ENCODE results near the gene SFXN5. TPM values are rescaled to one million over a fixed set of nuclear protein-coding genes. Genes with fewer than 3 reads are reported as not detected.

The SFXN5 gene
- total RNA-seq, 1 experiment from 2014 or later: 5.1 TPM

GRCh38 chr2:72923833-72924352, 147.6 kb downstream of the SFXN5 start:
- H3K27ac ChIP-seq (ENCODE audit: low read length): no peak overlapping the region
- no peaks in the 10 kb centered on the region for H3K9me2 ChIP-seq (replicated peaks; ENCODE audit: insufficient read depth, low read length)
- H3K4me2 ChIP-seq (ENCODE audit: low read depth, low read length, poor library complexity, severe bottlenecking): no peak overlapping the region
- H3K9ac ChIP-seq (ENCODE audit: low read length): no peak overlapping the region
- DNase-seq: no peak
- no peaks in the 10 kb centered on the region for H4K20me1 ChIP-seq (ENCODE audit: insufficient read depth, low read depth, low read length)
- H2AFZ ChIP-seq (ENCODE audit: low read length): no peak overlapping the region
- no peaks in the 10 kb centered on the region for H3K36me3 ChIP-seq (ENCODE audit: insufficient read depth, low read length)
- no peaks in the 10 kb centered on the region for H3K4me1 ChIP-seq (ENCODE audit: low read length)
- H3K79me2 ChIP-seq (ENCODE audit: low read length): no peaks in the 10 kb centered on the region
- H3K4me3 ChIP-seq (ENCODE audit: low read length): no peak overlapping the region
- no peaks in the 10 kb centered on the region for H3K27me3 ChIP-seq (ENCODE audit: low read length)
- no peaks in the 10 kb centered on the region for H3K9me3 ChIP-seq (ENCODE audit: low read length)

GRCh38 chr2:72921853-72922252, 149.7 kb downstream of the SFXN5 start:
- no peak for DNase-seq
- Histone ChIP-seq H4K20me1 (ENCODE audit: insufficient read depth, low read depth, low read length) (no peaks in the 10 kb centered on the region), H2AFZ (ENCODE audit: low read length) (no peak overlapping the region), H3K4me1 (ENCODE audit: low read length) (no peaks in the 10 kb centered on the region), H3K9me2 (replicated peaks; ENCODE audit: insufficient read depth, low read length) (no peaks in the 10 kb centered on the region), H3K9ac (ENCODE audit: low read length) (no peak overlapping the region), H3K27me3 (ENCODE audit: low read length) (no peaks in the 10 kb centered on the region), H3K9me3 (ENCODE audit: low read length) (no peaks in the 10 kb centered on the region), H3K4me3 (ENCODE audit: low read length) (no peak overlapping the region), H3K79me2 (ENCODE audit: low read length) (no peaks in the 10 kb centered on the region), H3K27ac (ENCODE audit: low read length) (no peak overlapping the region), H3K4me2 (ENCODE audit: low read depth, low read length, poor library complexity, severe bottlenecking) (no peak overlapping the region), H3K36me3 (ENCODE audit: insufficient read depth, low read length) (no peaks in the 10 kb centered on the region)

GRCh38 chr2:72921088-72921851, 150.2 kb downstream of the SFXN5 start:
- Histone ChIP-seq H3K27me3 (ENCODE audit: low read length) (no peaks in the 10 kb centered on the region), H4K20me1 (ENCODE audit: insufficient read depth, low read depth, low read length) (no peaks in the 10 kb centered on the region), H3K4me2 (ENCODE audit: low read depth, low read length, poor library complexity, severe bottlenecking) (no peak overlapping the region), H2AFZ (ENCODE audit: low read length) (no peak overlapping the region), H3K27ac (ENCODE audit: low read length) (no peak overlapping the region), H3K9ac (ENCODE audit: low read length) (no peak overlapping the region), H3K4me3 (ENCODE audit: low read length) (no peak overlapping the region), H3K9me3 (ENCODE audit: low read length) (no peaks in the 10 kb centered on the region), H3K9me2 (replicated peaks; ENCODE audit: insufficient read depth, low read length) (no peaks in the 10 kb centered on the region), H3K79me2 (ENCODE audit: low read length) (no peaks in the 10 kb centered on the region), H3K36me3 (ENCODE audit: insufficient read depth, low read length) (no peaks in the 10 kb centered on the region), H3K4me1 (ENCODE audit: low read length) (no peaks in the 10 kb centered on the region)
- DNase-seq: no peak

- Histone ChIP-seq H3K4me3 (ENCODE audit: low read length) (no peak overlapping the region), H2AFZ (ENCODE audit: low read length) (no peak overlapping the region), H3K9me3 (ENCODE audit: low read length) (no peaks in the 10 kb centered on the region), H3K4me1 (ENCODE audit: low read length) (no peaks in the 10 kb centered on the region), H3K27ac (ENCODE audit: low read length) (no peak overlapping the region), H4K20me1 (ENCODE audit: insufficient read depth, low read depth, low read length) (no peaks in the 10 kb centered on the region), H3K36me3 (ENCODE audit: insufficient read depth, low read length) (no peaks in the 10 kb centered on the region), H3K9me2 (replicated peaks; ENCODE audit: insufficient read depth, low read length) (no peaks in the 10 kb centered on the region), H3K4me2 (ENCODE audit: low read depth, low read length, poor library complexity, severe bottlenecking) (no peak overlapping the region), H3K9ac (ENCODE audit: low read length) (no peak overlapping the region), H3K79me2 (ENCODE audit: low read length) (no peaks in the 10 kb centered on the region), H3K27me3 (ENCODE audit: low read length) (no peaks in the 10 kb centered on the region)
- DNase-seq: no peak
Measured at GRCh38 chr2:72920318-72921087, 151.0 kb downstream of the SFXN5 start.

GRCh38 chr2:72919414-72920317, 151.8 kb downstream of the SFXN5 start:
- Histone ChIP-seq H3K4me3 (ENCODE audit: low read length) (no peak overlapping the region), H3K79me2 (ENCODE audit: low read length) (no peaks in the 10 kb centered on the region), H3K36me3 (ENCODE audit: insufficient read depth, low read length) (no peaks in the 10 kb centered on the region), H3K9me3 (ENCODE audit: low read length) (no peaks in the 10 kb centered on the region), H3K9me2 (replicated peaks; ENCODE audit: insufficient read depth, low read length) (no peaks in the 10 kb centered on the region), H3K4me1 (ENCODE audit: low read length) (no peaks in the 10 kb centered on the region), H3K27me3 (ENCODE audit: low read length) (no peaks in the 10 kb centered on the region), H3K4me2 (ENCODE audit: low read depth, low read length, poor library complexity, severe bottlenecking) (no peak overlapping the region), H3K9ac (ENCODE audit: low read length) (no peak overlapping the region), H3K27ac (ENCODE audit: low read length) (no peak overlapping the region), H2AFZ (ENCODE audit: low read length) (no peak overlapping the region), H4K20me1 (ENCODE audit: insufficient read depth, low read depth, low read length) (no peaks in the 10 kb centered on the region)
- DNase-seq: no peak

GRCh38 chr2:72917877-72918553, 153.5 kb downstream of the SFXN5 start:
- H3K9me3 ChIP-seq (ENCODE audit: low read length): no peaks in the 10 kb centered on the region
- H3K27me3 ChIP-seq (ENCODE audit: low read length): no peaks in the 10 kb centered on the region
- H3K4me3 ChIP-seq (ENCODE audit: low read length): no peak overlapping the region
- no peaks in the 10 kb centered on the region for H3K36me3 ChIP-seq (ENCODE audit: insufficient read depth, low read length)
- no peaks in the 10 kb centered on the region for H3K79me2 ChIP-seq (ENCODE audit: low read length)
- no peak for DNase-seq
- no peak overlapping the region for H3K27ac ChIP-seq (ENCODE audit: low read length)
- H2AFZ ChIP-seq (ENCODE audit: low read length): no peak overlapping the region
- H4K20me1 ChIP-seq (ENCODE audit: insufficient read depth, low read depth, low read length): no peaks in the 10 kb centered on the region
- H3K4me1 ChIP-seq (ENCODE audit: low read length): no peaks in the 10 kb centered on the region
- H3K9me2 ChIP-seq (replicated peaks; ENCODE audit: insufficient read depth, low read length): no peaks in the 10 kb centered on the region
- no peak overlapping the region for H3K4me2 ChIP-seq (ENCODE audit: low read depth, low read length, poor library complexity, severe bottlenecking)
- H3K9ac ChIP-seq (ENCODE audit: low read length): no peak overlapping the region

GRCh38 chr2:72917138-72917876, 154.2 kb downstream of the SFXN5 start, which contains the start of gene EMX1:
TSS of gene EMX1 (plus strand) at chr2:72917519. CDS start at chr2:72917853, 334 bp downstream.
- H3K4me3 ChIP-seq (ENCODE audit: low read length): no peak within 1 kb of the TSS
- no peak within 1 kb of the TSS for H3K4me2 ChIP-seq (ENCODE audit: low read depth, low read length, poor library complexity, severe bottlenecking)
- H3K9me2 ChIP-seq (replicated peaks; ENCODE audit: insufficient read depth, low read length): no peaks in the 10 kb centered on the region
- no peaks in the 10 kb centered on the region for H4K20me1 ChIP-seq (ENCODE audit: insufficient read depth, low read depth, low read length)
- no peak within 1 kb of the TSS for H2AFZ ChIP-seq (ENCODE audit: low read length)
- DNase-seq: no peak
- no peaks in the 10 kb centered on the region for H3K27me3 ChIP-seq (ENCODE audit: low read length)
- no peaks in the 10 kb centered on the region for H3K4me1 ChIP-seq (ENCODE audit: low read length)
- no peak within 1 kb of the TSS for H3K27ac ChIP-seq (ENCODE audit: low read length)
- no peaks in the 10 kb centered on the region for H3K79me2 ChIP-seq (ENCODE audit: low read length)
- no peaks in the 10 kb centered on the region for H3K9me3 ChIP-seq (ENCODE audit: low read length)
- H3K9ac ChIP-seq (ENCODE audit: low read length): no peak within 1 kb of the TSS
- no peaks in the 10 kb centered on the region for H3K36me3 ChIP-seq (ENCODE audit: insufficient read depth, low read length)

All from Karpas-422 (cell line).